ENCODE results near the gene ANKRD30A. TPM values are rescaled to one million over a fixed set of nuclear protein-coding genes. Genes with fewer than 3 reads are reported as not detected.

The ANKRD30A gene, protein sequence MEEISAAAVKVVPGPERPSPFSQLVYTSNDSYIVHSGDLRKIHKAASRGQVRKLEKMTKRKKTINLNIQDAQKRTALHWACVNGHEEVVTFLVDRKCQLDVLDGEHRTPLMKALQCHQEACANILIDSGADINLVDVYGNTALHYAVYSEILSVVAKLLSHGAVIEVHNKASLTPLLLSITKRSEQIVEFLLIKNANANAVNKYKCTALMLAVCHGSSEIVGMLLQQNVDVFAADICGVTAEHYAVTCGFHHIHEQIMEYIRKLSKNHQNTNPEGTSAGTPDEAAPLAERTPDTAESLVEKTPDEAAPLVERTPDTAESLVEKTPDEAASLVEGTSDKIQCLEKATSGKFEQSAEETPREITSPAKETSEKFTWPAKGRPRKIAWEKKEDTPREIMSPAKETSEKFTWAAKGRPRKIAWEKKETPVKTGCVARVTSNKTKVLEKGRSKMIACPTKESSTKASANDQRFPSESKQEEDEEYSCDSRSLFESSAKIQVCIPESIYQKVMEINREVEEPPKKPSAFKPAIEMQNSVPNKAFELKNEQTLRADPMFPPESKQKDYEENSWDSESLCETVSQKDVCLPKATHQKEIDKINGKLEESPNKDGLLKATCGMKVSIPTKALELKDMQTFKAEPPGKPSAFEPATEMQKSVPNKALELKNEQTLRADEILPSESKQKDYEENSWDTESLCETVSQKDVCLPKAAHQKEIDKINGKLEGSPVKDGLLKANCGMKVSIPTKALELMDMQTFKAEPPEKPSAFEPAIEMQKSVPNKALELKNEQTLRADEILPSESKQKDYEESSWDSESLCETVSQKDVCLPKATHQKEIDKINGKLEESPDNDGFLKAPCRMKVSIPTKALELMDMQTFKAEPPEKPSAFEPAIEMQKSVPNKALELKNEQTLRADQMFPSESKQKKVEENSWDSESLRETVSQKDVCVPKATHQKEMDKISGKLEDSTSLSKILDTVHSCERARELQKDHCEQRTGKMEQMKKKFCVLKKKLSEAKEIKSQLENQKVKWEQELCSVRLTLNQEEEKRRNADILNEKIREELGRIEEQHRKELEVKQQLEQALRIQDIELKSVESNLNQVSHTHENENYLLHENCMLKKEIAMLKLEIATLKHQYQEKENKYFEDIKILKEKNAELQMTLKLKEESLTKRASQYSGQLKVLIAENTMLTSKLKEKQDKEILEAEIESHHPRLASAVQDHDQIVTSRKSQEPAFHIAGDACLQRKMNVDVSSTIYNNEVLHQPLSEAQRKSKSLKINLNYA (N-terminal part only)
- 0.39 to 1.2 TPM (median 1.1 TPM) in 5 replicates for total RNA-seq (2022; extraction: Qiagen RNA extraction)

DNA sequence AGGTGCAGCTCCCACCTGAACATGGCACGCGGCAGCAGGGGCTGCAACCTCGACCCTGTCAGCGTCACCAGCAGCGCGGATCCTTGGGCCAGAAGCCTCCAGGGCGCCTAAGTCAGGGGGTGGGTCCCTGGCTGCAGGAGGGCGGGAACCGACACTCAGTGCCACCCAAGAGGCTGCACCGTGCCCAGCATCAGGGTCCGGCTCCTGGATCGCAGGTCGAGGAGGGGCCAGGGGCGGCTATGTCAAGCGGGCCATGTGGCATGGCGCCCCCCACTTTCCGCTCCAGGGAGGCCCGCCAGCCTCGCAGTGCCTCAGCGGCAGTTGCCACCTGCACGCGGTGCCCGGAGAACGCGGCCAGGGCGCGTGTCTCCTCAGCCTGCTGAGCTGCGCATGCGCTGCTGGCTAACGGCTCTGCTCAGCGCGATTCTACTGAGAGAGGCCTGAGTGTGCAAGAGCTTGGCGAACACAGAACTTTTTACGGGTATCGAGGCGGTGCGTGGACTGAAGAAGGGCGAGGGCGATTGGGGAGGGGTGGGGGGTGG lies at the start of gene ANKRD30A:
ANKRD30A (plus strand) TSS at position 408 of the 542 bp plus-strand sequence. CDS start 190 bp downstream, outside the sequence.

